Panc1 (cell line): ENCODE measurements around the gene OAS2. TPM values are rescaled to one million over a fixed set of nuclear protein-coding genes. Genes with fewer than 3 reads are reported as not detected.

ENCODE experiments used
- ATAC-seq: fragments of 200-7000 bp; cut with Tn5 transposase; 2 replicates; pipeline ENCODE4 v1.9.1; 2020; ENCODE audit warnings: mild to moderate bottlenecking, moderate library complexity
- BruUV-seq: library from RNA; stranded (reverse); fragments of 400-500 nt; replicated peaks from 2 replicates; lab custom pipeline; 2021; lab: Mats Ljungman, UMichigan
- CTCF ChIA-PET: fragments of 300-600 bp; sonication (Branson Sonifier 250); formaldehyde crosslinking; loops from one replicate; lab custom pipeline; 2022; ENCODE audit warnings: antibody characterized with exemption; lab: Charles Lee
- POLR2A ChIA-PET: fragments of 300-600 bp; sonication (Branson Sonifier 250); formaldehyde crosslinking; loops from one replicate; lab custom pipeline; 2022; ENCODE audit warnings: antibody characterized with exemption; lab: Charles Lee
- DNase-seq: peaks from one replicate; pipeline ENCODE4 v3.0.0-alpha.2; 2010; ENCODE audit warnings: low read depth, low spot score
- H3K27ac ChIP-seq: 2 replicates; pipeline ENCODE4 v1.5.1; 2011; ENCODE audit warnings: mild to moderate bottlenecking, low read length, inconsistent platforms
- H3K27me3 ChIP-seq: fragments of 200-500 bp; sonication (Bioruptor generic); 2 replicates; pipeline ENCODE4 v1.6.0; 2014; ENCODE audit warnings: low read length, inconsistent platforms; ENCODE audit not compliant: control insufficient read depth, insufficient read depth
- H3K36me3 ChIP-seq: fragments of 200-500 bp; sonication (Bioruptor generic); 2 replicates; pipeline ENCODE4 v1.5.1; 2014; ENCODE audit warnings: inconsistent platforms, mild to moderate bottlenecking, low read length, moderate library complexity; ENCODE audit not compliant: control insufficient read depth, insufficient read depth
- H3K4me1 ChIP-seq: 2 replicates; pipeline ENCODE4 v1.5.1; 2011; ENCODE audit warnings: inconsistent platforms, mild to moderate bottlenecking, low read length, moderate library complexity; ENCODE audit not compliant: control insufficient read depth, insufficient read depth
- H3K4me3 ChIP-seq, 2 experiments: 2 replicates each; pipeline ENCODE4 v1.5.1; 2011 to 2012; ENCODE audit warnings: low read depth in 2 of 2, low read length in 2 of 2, mild to moderate bottlenecking in 2 of 2, inconsistent platforms in 1 of 2, moderate library complexity in 1 of 2
- H3K9me3 ChIP-seq: fragments of 200-500 bp; sonication (Bioruptor generic); 2 replicates; pipeline ENCODE4 v1.5.1; 2014; ENCODE audit warnings: low read depth, mild to moderate bottlenecking, inconsistent platforms, low read length, moderate library complexity; ENCODE audit not compliant: control insufficient read depth, insufficient read depth
- CTCF ChIP-seq: fragments of 450-650 bp; IDR thresholded peaks from 2 replicates; pipeline ENCODE4 v1.5.1; 2017; ENCODE audit warnings: mild to moderate bottlenecking
- POLR2AphosphoS5 ChIP-seq: IDR thresholded peaks from 2 replicates; pipeline ENCODE4 v1.6.1; 2012; ENCODE audit warnings: mild to moderate bottlenecking, low read depth, low read length, moderate library complexity
- REST ChIP-seq, 2 experiments: IDR thresholded peaks; 2 replicates each; pipeline ENCODE4 v1.6.1; 2011 to 2012; ENCODE audit warnings: low read depth in 2 of 2, control low read depth in 1 of 2, low read length in 1 of 2, mild to moderate bottlenecking in 1 of 2, moderate library complexity in 1 of 2; ENCODE audit not compliant: insufficient read depth in 1 of 2
- SIN3A ChIP-seq: IDR thresholded peaks from 2 replicates; pipeline ENCODE4 v1.6.1; 2012; ENCODE audit warnings: low read depth, mild to moderate bottlenecking, low read length, moderate library complexity, borderline replicate concordance; ENCODE audit not compliant: insufficient read depth
- TCF7L2 ChIP-seq: IDR thresholded peaks from 2 replicates; pipeline ENCODE4 v1.6.1; 2011; ENCODE audit warnings: mild to moderate bottlenecking, low read depth, low read length, inconsistent platforms
- in situ Hi-C: cut with HindIII; loops from 2 replicates; pipeline ENCODE4 v1.10.0; 2016; ENCODE audit warnings: low sequenced_read_pairs, low pct_unique_long_range_greater_than_20kb
- intact Hi-C: fragments of 100-400 bp; cut with micrococcal nuclease; formaldehyde crosslinking; loops from one replicate; pipeline ENCODE4 v1.10.0; 2022; ENCODE audit not compliant: unreplicated experiment
- total RNA-seq: library from RNA; stranded (reverse); gene quantifications from one replicate; pipeline ENCODE4 v1.2.1, GENCODE V29; 2021; ENCODE audit not compliant: unreplicated experiment

The OAS2 gene
- total RNA-seq, 1 experiment from 2014 or later = 2.7 TPM

- no TSS peak for BruUV-seq
- no peak for DNase-seq
- Histone ChIP-seq H3K4me3 (no peak overlapping the region), H3K36me3 (no peaks in the 10 kb centered on the region), H3K9me3 (no peaks in the 10 kb centered on the region), H3K27me3 (no peaks in the 10 kb centered on the region), H3K4me1 (no peaks in the 10 kb centered on the region), H3K27ac (no peak overlapping the region)
- TF ChIP-seq POLR2AphosphoS5 (no peak), SIN3A (no peak), REST (IDR thresholded peaks at IDR 0.05; ENCODE audit: insufficient read depth in 1 of 2, low read depth in 2 of 2, low read length in 1 of 2) (no peak), CTCF (no peak), TCF7L2 (no peak)
- POLR2A ChIA-PET = no interaction called here
- intact Hi-C loops (no loop called here), in situ Hi-C loops (no loop called here)
- CTCF ChIA-PET = no interaction called here
- ATAC-seq = no peak
Observed at GRCh38 chr12:112967858-112968257, 10.5 kb upstream of the OAS2 start.

GRCh38 chr12:112969547-112970306 lies 8.6 kb upstream of the OAS2 start:
- no peak for ATAC-seq
- POLR2A ChIA-PET = no interaction called here
- TF ChIP-seq POLR2AphosphoS5 = no peak
- no peak for TF ChIP-seq REST (IDR thresholded peaks at IDR 0.05; ENCODE audit: insufficient read depth in 1 of 2, low read depth in 2 of 2, low read length in 1 of 2)
- TF ChIP-seq TCF7L2 = no peak
- TF ChIP-seq SIN3A = no peak
- TF ChIP-seq CTCF = no peak
- Histone ChIP-seq H3K36me3 (no peaks in the 10 kb centered on the region), H3K27me3 (no peaks in the 10 kb centered on the region), H3K4me3 (no peak overlapping the region), H3K9me3 (no peaks in the 10 kb centered on the region), H3K27ac (no peak overlapping the region), H3K4me1 (no peaks in the 10 kb centered on the region)
- DNase-seq = no peak
- in situ Hi-C loops = no loop called here
- CTCF ChIA-PET = no interaction called here
- BruUV-seq = no TSS peak
- intact Hi-C loops = no loop called here
